Astrocyte of the cerebellum (primary cell): ENCODE results near the gene RALGAPA1.

ENCODE experiments used
- DNase-seq: peaks from one replicate; pipeline ENCODE4 v3.0.0-alpha.2; 2011; ENCODE audit warnings: low read depth
- H3K4me3 ChIP-seq: 2 replicates; pipeline ENCODE4 v1.5.1; 2011; ENCODE audit warnings: mild to moderate bottlenecking, low read depth, low read length, moderate library complexity
- in situ Hi-C: cut with HindIII; loops from 2 replicates; pipeline ENCODE4 v1.10.0; 2017; ENCODE audit warnings: low sequenced_read_pairs
- TF ChIP-seq, protein P1 (sequence below): IDR thresholded peaks from 2 replicates; pipeline ENCODE4 v1.5.1; 2012; ENCODE audit warnings: low read length, low read depth, moderate library complexity, mild to moderate bottlenecking; ENCODE audit errors: missing control alignments

RALGAPA1 gene

DNA sequence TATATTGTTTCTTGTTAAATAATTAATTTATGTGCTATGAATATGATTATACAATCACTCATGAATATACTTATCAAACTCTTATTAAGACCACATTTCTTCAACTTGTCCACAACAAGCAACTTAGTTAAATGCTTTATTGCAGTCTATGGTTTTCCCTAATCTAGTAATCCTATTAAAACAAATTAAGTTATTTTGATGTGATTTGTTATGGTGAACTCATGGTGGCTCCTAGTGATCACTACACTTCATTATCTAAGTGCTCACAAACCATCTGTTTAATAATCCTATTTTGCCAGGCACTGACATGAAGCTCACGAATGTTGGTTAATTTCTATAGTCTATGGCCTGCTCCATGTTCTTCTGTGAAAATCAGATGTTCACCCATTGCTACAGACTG, 232.2 kb downstream of the RALGAPA1 start:
- in situ Hi-C loops, result no loop called here
- DNase-seq, result no peak
- H3K4me3 ChIP-seq, result no peak overlapping the region
- TF ChIP-seq, protein P1, sequence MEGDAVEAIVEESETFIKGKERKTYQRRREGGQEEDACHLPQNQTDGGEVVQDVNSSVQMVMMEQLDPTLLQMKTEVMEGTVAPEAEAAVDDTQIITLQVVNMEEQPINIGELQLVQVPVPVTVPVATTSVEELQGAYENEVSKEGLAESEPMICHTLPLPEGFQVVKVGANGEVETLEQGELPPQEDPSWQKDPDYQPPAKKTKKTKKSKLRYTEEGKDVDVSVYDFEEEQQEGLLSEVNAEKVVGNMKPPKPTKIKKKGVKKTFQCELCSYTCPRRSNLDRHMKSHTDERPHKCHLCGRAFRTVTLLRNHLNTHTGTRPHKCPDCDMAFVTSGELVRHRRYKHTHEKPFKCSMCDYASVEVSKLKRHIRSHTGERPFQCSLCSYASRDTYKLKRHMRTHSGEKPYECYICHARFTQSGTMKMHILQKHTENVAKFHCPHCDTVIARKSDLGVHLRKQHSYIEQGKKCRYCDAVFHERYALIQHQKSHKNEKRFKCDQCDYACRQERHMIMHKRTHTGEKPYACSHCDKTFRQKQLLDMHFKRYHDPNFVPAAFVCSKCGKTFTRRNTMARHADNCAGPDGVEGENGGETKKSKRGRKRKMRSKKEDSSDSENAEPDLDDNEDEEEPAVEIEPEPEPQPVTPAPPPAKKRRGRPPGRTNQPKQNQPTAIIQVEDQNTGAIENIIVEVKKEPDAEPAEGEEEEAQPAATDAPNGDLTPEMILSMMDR, result no peak

GRCh38 chr14:35576260-35576659, 232.8 kb downstream of the RALGAPA1 start:
- H3K4me3 ChIP-seq, result no peak overlapping the region
- in situ Hi-C loops, result no loop called here
- TF ChIP-seq, protein P1, result no peak
- DNase-seq, result no peak

- TF ChIP-seq, protein P1, result no peak
- DNase-seq, result no peak
- in situ Hi-C loops, result no loop called here
- H3K4me3 ChIP-seq, result no peak overlapping the region
Measured at GRCh38 chr14:35573911-35574310, 235.2 kb downstream of the RALGAPA1 start.

DNA sequence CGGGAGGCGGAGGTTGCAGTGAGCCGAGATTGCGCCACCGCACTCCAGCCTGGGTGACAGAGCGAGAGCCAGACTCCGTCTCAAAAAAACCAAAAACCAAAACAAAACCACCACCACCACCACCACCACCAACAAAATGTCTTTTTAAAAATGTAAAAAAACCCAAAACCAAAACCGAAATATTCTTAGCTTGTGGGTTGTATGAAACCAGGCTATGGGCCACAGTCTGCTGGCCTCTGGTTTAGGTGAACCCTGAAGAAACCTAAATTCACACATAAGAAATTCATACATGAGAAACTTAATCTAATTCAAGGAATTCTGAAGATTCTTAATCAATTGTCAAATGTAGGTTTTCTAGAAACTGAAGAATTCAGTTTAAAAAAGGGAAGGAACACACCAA, 237.5 kb downstream of the RALGAPA1 start:
- in situ Hi-C loops, result no loop called here
- no peak for DNase-seq
- no peak overlapping the region for H3K4me3 ChIP-seq
- TF ChIP-seq, protein P1, result no peak

GRCh38 chr14:35565871-35566464, 243.1 kb downstream of the RALGAPA1 start:
- in situ Hi-C loops, result no loop called here
- H3K4me3 ChIP-seq, result no peak overlapping the region
- DNase-seq, result no peak
- TF ChIP-seq, protein P1, result no peak

GRCh38 chr14:35558680-35559079, 250.4 kb downstream of the RALGAPA1 start:
- in situ Hi-C loops, result no loop called here
- no peak overlapping the region for H3K4me3 ChIP-seq
- DNase-seq, result no peak
- TF ChIP-seq, protein P1, result no peak
